Measurements from ENCODE around the gene GJA3.

Gene GJA3

GRCh38 chr13:20150561-20150960, 10.3 kb downstream of the GJA3 start:
- DNase-seq (ENCODE audit: low spot score), result no peak

GRCh38 chr13:20149762-20150161, 11.1 kb downstream of the GJA3 start:
- no peak for DNase-seq (ENCODE audit: low spot score)

DNA sequence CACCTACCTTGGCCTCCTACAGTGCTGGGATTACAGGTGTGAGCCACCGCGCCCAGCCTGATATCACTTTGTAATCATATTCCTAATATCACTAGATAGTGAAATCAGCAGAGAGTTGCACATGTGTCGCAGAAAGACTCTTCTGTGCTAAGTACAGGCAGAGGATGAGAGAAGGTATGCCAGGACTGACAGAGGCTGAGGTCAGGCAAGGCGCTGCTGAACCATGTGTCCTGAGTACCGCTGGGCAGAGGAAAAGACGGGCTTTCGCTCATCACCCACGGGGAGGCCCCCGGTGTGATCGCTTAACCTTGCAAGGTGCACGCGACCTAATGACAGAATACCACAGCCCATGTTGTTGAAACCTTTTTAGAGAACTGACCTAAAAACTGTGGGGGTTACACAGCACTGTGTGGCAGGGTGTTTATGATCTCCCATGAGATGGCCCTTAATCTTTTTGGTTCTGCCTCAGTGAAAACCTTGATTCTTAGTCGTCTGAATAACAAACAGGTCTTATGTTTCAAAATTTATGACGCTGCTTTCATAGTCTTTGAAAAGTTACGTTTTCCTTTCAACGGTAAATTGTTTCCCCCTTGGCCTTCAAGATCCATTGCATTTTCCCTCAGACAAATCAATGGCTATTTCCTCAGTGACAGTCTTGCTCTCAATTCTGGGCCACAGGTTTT, 12.2 kb downstream of the GJA3 start:
- no peak for DNase-seq (ENCODE audit: low spot score)

DNA sequence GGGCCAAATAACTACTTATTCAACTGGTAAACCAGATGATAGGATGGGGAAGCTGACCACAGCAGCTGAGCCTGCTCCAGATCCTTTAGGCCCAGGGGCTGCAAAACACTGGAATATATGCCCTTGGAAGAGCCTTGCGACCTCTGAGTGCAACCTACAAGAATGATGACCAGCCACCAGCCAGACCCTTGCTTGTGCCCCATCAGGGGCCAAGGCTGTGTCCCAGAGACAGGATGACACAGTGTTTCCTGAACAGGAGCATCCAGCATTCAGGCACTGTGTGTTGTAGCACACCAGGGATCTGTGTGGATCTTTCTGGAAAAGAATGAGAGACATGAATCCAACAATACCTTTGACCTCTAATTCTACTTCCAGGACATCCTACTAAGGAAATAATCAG, 14.5 kb downstream of the GJA3 start:
- no peak for DNase-seq (ENCODE audit: low spot score)

DNA sequence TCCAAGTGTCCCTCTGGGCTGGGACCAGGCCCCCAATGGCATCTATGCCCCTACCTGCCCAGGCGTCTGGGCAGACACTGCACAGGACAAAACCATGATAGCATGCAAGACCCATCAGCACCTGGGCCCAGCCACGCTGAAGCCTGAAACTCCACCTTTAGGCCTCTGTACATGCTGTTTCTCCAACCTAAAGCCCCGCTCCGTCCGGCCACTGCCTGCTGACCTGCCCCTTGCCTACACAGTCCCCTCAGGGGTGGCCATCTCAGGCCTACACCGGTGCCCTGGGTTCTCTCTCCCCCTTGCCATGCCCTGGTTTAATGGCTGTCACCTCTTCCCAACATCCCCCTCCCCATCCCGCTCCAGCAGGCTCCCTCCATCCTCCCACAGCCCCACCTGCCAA, 15.3 kb downstream of the GJA3 start:
- no peak for DNase-seq (ENCODE audit: low spot score)

GRCh38 chr13:20144141-20144850, 16.6 kb downstream of the GJA3 start:
- no peak for DNase-seq (ENCODE audit: low spot score)

- DNase-seq (ENCODE audit: low spot score), result no peak
Observed at GRCh38 chr13:20142927-20143480, 17.8 kb downstream of the GJA3 start.

- no peak for DNase-seq (ENCODE audit: low spot score)
Observed at GRCh38 chr13:20142023-20142926, 18.6 kb downstream of the GJA3 start.

- no peak for DNase-seq (ENCODE audit: low spot score)
Observed at GRCh38 chr13:20141238-20142022, 19.4 kb downstream of the GJA3 start.

DNA sequence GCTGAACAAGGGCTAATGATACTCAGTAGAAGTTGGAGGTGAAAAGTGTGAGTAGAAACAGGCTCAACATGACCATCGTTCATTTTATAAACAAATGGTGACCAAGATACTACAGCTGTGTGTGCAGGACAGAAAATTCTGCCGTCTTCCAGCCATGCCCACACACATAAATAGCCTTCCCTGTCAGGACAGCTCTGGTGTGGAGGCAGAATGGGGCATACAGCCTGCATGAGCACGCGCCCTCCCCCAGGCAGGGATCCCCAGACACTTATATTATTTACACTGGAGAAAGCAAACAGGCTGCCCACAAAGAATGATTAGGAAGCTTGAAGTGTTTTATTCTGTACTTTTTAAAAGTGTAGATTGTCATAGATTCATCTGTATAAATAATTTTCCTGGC, 20.4 kb downstream of the GJA3 start:
- DNase-seq (ENCODE audit: low spot score), result no peak

DNA sequence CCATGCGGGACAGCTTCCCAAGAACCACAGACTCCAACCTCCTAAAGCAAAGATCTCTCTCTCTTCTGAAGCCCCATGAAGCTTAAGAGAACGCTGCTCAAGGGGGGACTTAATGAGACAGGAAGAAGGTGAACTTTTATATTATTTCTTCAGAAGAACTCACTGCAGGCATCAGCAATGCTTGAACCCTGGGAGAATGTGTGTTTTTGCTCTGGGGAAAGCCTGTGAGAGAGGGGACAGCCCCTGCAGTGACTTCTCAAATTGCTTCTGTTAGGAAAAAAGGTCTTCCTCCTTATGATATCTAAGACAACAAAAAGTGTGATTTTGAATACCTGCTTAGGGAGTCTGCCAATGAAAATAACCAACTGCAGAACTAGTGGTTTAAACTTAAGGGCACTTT, 23.0 kb downstream of the GJA3 start:
- no peak for DNase-seq (ENCODE audit: low spot score)

DNA sequence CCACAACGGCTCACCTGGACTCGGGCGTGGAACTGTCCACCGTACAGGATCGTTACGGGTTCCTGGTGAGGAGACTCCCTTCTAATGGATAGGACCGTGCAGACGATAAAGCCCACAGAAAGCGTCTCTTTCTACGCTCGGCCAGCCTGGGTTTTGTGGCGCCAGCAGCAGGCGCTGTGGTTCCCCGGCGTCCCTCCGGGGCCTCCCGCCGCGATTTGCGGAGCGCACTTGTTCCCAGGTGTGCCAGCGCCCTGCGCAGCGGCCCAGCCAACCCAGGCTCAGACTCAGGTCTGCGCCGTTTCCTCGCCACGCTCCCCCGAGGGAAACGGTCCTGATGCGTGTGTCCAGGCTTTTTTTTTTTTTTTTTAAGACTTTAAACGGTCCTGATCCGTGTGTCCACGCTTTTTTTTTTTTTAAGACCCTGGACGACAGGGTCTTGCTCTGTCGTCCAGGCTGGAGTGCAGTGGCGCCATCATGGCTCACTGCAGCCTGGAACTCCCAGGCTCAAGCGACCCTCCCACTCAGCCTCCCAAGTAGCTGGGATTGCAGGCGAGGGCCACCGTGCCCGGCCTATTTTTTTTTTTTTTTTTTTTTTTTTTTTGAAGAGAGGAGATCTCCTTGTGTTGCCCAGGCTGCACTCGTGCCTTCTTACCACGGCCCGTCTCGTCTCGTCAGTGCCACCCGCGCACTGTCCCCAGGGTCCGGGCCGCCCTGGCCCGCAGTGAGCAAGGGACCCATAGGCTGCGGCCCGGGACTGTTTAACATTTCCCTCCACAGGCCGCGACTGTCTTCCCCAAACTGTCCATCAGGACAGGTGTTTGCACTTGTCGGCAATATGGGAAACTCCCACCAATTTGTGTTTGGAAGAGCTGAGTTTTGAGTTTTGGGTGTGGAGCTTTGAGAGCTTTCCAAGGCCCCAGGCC, 23.8 kb downstream of the GJA3 start:
- DNase-seq (ENCODE audit: low spot score), result peak; percentile 50

DNA sequence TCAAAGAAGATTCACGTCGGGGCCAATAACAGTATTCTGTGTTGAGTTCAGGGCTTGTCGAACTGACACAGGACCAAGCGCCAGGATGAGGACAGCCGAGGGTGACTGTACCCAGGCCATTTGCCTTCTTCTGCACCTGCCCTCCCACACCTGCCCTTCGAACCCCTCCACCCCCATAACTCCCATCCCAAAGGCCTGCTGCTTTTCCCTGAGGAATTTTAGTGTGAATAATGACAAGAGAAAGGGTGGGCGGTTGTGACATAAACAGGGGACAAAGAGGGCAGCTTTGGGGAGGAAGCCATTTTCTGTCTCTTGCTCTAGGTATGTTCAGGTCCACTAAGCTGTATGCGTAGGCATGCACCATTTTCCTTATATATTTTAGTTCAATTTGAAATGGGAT, 26.1 kb downstream of the GJA3 start:
- no peak for DNase-seq (ENCODE audit: low spot score)

GRCh38 chr13:20132052-20132634, 28.7 kb downstream of the GJA3 start:
- no peak for DNase-seq (ENCODE audit: low spot score)

DNA sequence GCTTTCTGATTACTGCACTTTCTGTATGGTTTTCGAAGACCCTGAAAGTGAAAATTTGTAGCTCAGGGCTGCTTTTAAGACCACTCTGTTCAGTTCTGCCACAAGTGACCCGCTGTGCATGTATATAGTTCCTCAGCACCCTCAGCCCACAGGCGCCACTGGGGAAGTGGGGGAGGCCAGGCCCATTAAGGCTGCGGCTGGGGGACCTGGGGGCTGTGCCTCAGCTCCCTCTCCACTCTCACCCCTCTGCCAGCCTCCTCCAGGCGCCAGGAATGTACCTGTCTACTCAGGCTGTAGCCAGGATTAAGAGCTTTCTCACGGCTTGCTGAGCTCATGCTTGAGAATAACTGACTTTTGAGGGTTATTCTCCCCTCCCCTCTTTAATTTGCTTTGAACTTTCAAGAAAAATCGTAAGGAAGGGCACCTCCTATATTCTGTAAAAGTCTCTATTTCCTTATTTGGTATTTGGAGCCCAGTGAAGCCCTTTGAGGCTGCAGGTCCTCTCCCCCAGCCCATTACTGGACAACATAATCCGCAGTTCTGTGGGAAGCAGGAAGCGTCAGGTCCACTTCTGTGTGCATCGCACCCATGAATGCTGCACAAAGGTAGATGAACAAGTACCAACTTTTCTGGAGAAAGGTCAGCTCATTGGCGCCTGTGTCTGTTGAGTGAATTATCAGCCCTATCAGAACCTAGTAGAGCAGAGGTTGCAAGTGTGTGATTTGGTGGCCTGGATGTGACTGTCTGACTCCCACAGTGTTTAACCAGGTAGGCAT, 29.6 kb downstream of the GJA3 start:
- DNase-seq (ENCODE audit: low spot score), result no peak

- DNase-seq (ENCODE audit: low spot score), result no peak
Observed at GRCh38 chr13:20130652-20131051, 30.2 kb downstream of the GJA3 start.

DNA sequence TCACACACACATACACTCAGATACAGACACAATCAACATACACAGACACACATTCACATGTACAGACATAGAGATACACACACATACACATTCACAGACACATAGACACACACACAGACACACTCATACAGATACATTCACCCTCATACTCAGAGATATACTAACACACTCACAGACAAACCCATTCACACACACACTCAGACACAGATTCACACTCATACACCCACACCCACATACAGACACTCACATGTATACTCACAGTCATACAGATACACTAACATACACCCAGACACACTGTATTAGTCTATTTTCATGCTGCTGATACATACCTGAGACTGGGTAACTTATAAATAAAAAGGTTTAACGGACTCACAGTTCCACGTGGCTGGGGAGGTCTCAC, 30.8 kb downstream of the GJA3 start:
- DNase-seq (ENCODE audit: low spot score), result no peak

DNA sequence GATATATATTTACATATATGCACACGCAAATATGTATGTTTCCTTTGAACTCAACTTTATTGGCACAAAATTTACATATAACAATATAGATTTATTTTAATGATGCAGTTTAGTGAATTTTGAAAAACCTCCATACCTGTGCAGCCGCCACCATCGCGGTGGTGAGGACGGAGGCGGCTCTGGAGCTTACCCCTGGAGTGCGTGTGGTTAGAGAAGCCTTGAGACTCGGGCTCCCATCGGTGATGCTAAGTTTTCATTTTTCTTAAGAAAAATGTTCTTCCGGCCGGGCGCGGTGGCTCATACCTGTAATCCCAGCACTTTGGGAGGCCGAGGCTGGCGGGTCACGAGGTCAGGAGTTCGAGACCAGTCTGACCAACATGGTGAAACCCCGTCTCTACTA, 31.8 kb downstream of the GJA3 start:
- DNase-seq (ENCODE audit: low spot score), result no peak

- no peak for DNase-seq (ENCODE audit: low spot score)
Observed at GRCh38 chr13:20128459-20128931, 32.4 kb downstream of the GJA3 start.
